GM18507 (cell line): ENCODE results near the gene PRDM11.

Experiments
- DNase-seq: peaks from one replicate; pipeline ENCODE4 v3.0.0; 2011; ENCODE audit warnings: low read depth; ENCODE audit not compliant: insufficient read length; ENCODE audit errors: extremely low spot score
- FAIRE-seq: peaks from 2 replicates; lab custom pipeline; 2011; peaks lifted over from hg19 to GRCh38; lab: Jason Lieb, UNC

The PRDM11 gene

DNA sequence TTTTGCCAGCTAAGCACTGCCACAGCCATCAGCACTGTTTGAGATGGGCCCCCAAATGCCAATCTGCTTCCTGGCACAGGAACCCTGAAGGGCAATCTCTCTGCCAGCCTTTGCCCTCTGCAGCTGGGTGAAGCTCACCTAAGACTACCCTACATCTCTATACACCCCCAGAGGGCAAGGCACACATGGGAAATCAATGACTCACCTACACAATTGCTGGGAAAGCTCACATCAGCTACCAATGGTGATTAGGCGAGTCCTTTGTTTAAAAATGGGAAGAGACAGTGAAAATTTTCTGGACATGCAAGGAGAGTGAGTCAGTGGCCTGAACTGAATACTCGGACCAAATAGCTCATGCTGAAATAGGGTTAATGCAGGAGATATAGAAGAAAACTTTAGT is 12.6 kb upstream of the PRDM11 start:
- DNase-seq = no peak
- FAIRE-seq = no peak

DNA sequence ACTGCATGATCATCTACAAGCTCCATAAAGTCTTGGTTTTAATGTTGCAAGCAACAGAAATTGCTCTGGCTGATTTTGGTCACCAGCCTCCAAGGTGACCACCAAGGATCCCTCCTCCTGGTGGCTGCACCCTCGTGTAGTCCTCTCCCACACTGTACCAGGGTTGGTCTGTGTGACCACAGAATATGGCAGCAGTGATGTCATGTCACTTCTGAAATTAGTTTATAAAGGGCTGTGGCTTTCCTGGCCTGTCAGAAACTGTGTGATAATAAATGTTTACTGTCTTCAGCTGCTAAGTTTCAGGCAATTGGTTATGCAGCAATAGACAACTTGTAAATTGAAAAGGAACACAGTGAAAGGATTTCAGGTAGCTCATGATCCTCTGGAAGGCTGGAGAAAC is 5.3 kb upstream of the PRDM11 start:
- FAIRE-seq (no peak), DNase-seq (no peak)

DNA sequence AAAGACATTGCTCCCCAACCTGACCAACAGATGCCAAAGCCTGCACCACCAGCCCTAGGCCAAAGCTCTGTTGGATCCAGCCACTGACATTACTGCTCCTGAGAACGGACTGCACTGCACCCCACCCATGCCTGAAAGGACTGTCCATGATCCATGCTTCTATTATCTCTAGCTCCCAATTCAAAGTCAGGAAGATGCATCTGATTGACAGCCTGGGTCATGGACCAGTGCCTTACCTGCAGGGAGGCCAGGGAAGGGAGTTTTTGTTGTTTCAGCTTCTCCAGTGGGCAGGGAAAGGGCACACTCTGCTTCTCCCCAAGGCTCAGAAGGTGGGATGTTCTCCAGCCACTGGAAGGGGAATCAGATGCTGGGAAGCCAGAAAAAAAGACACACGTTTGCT is 4.8 kb upstream of the PRDM11 start:
- no peak for FAIRE-seq
- DNase-seq = no peak

DNA sequence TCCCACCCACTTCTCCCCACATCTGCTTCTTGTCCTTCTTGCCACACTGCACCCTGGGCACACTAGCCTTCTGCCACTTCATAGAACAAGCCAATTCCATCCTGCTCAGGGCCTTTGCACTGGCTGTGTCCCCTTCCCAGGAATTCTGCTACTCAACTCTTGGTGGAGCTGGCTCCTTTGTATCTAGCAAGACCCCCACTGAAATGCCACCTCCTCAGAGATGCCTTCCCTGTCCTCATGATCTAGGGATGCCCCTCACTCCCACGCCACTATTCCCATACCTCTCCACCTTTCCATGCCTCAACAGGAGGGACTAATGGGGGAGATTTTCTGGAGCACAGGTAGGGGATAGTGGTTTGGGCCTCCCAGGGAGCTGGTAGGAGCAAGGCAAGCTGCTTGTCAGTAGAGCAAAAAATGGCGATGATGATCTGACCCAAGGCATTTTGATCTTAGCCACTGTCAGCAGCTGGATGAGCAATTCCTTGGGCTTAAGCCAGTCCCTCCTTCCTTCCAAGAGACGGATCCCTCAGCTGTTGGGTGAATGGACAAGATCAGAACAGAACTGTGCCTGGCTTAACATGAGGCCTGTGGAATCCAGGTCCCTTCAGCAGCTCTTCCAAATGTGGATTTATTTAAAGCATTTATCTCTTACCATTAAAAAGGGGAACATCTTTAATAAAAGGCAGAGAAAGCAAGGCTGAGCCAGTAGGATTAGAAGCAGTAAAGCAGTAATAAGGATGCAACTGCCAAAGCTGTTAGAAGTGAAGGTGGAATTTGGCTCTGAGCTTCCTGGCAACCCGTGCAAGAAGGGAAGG is 4.0 kb upstream of the PRDM11 start:
- no peak for FAIRE-seq
- DNase-seq = no peak

DNA sequence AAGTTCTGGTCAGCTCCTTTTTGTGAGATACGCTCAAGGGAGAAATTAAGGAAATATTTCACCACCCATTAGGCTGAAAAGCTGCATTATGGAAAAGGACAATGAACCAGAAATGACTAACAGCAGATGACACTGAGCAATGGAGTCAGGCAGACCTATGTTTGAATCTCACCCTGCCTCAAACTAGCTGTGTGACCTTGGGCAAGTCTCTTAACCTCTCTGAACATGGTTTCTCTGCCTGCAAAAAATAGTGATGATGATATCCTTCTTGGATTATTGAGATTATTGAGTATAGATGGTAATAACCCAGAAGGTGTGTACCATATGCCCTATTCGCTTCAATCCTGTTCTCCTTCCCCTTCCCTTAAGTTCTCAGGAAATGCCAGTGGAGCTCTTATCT is 2.9 kb upstream of the PRDM11 start:
- DNase-seq (no peak), FAIRE-seq (no peak)

DNA sequence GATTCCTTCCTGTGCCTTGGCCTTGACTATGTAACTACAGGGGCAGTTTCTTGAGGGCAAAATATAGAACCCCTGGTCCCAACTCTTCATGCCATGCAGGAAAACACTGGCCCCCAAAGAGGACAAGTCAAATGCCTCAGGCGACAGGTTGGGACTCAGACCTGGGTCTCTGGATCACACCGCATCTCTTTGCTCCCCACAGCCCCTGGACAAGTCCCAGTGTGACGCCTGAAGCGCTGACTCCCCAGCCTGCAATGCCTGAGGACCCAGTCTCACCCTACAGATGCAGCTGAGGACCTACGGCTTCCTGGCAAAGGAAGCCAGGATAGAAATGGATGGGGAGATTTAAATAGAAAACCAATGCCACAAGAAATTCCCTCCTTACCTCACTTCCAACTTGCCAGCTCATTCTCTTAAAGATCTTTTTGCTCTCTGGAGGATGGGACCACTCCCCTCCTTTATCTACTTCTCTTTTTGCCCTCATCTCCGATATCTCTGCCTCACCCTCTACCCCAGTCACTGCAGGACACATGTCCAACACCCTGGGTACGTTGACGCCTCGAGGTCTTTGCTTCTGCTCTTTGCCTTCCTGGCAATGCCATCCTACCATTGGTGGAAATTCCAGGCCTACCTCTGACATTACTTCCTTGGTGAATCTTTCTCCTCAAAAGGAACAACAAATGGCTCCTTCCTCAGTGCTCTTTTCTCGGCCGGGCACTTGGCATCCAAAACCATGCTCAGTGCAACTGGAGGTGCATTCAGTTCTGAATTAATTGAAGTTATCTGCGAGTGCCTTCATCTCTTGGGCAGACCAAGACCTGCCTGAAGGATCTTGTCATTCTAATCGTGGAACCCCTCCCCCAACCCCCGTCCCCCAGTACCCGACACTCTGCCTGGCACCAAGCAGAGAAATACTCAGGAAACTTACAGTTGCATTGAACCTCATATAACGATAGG is 2.0 kb upstream of the PRDM11 start:
- DNase-seq = no peak
- FAIRE-seq = no peak

DNA sequence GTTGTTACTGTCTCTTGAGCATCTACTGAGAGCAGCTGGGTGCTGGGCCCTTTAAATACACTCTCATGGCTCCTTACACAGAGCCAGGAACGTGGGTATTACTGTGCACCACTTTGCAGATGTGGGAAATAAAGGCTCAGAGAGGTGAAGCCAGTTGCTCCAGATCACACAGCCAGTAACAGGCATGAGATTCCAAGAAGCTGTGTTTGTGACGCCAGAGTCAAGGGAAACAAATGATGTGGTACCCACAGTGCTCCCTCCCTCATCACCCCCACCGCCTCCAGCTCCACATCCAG is 1.4 kb upstream of the PRDM11 start:
- no peak for FAIRE-seq
- no peak for DNase-seq

DNA sequence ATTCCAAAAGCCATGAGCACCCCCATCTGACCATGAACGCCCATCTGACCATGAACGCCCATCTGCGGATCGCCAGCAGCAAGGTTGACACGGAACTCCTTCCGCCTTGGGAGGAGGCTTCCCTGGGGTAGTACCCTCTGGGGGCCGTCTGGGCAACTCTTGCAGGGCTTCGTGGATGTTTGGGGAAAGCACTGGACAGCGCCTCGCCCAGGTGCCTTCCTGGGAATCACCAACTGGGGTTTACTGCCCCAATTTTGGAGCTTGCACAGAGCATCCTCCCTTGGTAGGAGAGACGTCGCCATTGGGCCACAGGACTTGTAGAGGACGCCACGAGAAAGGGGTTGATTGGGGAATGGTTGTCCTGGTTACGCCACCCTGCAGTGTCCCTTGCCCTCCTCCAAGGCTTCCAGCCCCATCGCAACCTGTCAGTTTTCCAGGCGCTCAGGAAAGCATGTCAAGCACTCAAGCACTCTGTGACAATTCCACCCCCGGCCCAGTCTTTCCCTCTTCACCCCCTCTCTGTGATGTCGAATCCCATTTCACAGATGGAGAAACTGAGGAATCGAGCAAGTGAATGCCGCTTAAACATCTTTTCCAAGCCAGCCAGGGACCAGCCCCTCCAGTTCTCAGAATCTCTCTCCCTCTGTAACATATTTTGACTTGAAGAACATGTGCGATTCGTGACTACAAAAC is 914 bp upstream of the PRDM11 start:
- FAIRE-seq (no peak), DNase-seq (no peak)

DNA sequence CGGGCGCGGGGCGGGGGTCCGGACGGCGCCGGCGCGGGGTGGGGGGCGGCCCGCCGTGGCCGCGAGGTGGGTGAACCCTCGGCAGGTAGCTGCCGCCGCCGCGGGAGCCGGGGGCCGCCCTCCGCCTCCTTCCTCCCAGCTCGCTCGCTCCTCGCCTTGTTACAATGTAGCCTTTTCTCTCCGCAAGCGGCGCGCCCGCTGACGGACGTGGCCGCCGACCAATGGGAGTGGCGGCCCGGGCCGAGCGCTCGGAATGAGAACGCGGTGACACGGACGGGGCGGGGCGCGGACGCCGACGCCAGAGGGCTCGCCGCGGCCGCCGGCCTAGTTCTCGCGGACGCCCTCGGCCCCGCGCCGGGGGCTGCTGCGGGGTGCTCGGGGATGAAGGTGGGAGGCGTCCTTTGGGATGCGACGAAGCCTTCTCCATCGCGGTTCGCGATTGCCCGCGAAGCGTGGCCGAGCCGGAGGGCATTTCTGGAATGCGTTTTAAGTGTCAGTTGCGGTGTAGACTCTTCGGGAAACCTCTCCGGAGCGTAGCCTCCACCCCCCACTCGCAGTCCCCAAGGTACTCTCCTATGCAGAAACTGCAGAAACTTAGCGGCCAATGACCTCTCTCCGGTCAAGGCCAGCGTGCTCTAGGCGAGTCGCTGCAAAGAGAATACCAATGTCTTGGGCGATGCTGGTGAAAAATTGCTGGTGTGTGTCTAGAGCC is 734 bp downstream of the PRDM11 start:
- FAIRE-seq = peak; percentile 88
- DNase-seq = peak; percentile 99

DNA sequence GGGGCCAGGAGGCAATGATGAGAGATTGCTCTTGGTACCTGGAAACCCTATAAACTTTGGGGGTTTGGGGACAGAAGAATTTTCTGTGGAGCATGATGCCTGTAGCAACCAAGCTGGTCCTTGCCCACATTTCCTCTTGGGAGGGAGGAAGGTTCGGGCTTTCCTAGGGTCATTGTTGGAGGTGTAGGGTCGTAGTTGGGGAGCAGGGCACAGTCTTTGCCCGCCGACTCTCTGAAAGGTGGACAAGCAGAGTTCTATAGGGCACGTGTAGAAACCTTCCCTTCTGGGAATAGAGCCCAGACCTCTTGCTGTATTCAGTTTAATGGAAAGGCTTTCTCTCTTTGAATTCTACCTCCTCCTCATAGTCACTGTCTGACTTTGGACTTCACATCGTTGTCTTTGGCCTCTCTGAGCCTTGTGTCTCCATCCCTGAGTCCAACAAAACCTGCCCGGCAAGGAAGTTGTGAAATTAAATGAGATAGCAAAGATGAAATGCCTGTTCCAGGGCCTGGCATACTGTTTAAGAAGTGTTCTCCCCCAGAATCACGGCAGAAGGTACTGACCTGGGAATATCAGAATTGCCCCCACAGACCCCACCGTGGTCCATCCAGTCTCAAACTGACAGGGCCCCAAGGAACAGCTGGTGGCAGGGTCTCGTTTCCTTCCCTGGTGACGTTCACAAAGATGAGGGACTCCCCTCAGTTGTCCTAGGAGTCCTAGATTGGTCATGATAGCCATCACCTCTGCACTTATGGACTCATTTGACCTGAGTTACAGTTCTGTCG is 1.6 kb downstream of the PRDM11 start:
- DNase-seq (no peak), FAIRE-seq (no peak)

DNA sequence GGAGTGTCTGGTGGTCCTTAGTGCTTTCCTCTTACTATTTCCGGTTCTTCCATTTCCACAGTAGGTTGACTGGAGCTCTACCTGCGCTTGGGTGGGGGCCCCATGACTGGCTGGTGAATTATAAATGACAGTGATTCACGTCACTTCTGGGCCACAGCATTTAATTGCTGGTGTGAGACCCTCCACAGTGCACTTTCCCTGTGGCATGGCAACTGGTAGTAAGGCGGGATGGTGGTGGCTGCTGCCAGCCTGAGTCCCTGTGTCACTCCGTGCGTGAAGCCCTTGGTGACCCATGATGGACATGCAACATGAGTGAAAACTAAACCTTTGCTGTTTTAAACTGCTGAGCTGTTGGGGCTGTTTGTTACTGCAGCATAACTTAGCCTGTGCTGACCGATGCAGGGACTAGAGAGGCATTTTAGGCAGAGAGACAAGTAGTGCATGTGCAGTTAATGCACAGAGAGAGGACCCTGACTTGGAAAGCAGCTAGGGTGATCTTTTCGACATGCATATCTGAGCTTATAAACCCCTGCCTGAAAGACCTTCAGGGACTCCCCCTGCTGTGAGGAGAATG is 3.1 kb downstream of the PRDM11 start:
- no peak for FAIRE-seq
- no peak for DNase-seq

DNA sequence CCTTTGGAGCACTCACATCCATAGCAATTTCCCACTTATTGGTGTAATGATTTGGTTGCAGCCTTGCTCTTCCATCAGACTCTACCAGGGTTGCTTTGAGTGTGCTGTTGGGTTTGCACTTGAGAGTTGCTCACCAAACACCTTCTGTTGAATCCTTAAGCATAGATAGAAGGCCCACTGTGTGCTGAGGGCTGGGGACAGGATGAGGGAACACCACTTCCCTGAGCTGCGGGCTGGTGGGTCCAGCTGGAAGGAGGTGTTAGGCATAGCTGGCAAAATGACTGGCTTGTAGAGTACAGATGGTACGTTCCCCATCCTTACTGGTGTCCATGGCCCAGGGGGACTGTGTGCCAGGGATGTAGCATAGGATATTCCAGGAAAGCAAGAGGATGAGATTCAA is 3.9 kb downstream of the PRDM11 start:
- DNase-seq (no peak), FAIRE-seq (no peak)

DNA sequence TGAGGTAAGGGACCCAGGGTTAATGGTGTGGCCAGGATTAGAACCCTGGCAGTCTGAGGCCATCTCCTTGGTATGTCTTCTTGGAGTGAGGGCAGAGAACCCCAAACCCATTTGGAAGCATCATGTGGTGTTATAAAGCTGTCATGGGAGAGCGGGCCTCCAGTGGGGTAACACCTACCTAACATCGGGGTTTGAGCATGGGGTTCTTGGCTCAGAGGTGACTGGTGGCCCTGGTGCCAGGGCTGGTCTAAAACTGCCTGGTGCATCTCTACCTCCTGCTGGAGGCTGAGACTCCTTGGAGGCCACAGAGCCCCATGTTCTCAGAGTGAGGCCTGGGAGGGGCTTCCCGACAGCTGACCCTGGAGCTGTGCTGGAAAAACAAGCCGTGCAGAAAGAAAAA is 4.5 kb downstream of the PRDM11 start:
- no peak for DNase-seq
- FAIRE-seq = no peak

DNA sequence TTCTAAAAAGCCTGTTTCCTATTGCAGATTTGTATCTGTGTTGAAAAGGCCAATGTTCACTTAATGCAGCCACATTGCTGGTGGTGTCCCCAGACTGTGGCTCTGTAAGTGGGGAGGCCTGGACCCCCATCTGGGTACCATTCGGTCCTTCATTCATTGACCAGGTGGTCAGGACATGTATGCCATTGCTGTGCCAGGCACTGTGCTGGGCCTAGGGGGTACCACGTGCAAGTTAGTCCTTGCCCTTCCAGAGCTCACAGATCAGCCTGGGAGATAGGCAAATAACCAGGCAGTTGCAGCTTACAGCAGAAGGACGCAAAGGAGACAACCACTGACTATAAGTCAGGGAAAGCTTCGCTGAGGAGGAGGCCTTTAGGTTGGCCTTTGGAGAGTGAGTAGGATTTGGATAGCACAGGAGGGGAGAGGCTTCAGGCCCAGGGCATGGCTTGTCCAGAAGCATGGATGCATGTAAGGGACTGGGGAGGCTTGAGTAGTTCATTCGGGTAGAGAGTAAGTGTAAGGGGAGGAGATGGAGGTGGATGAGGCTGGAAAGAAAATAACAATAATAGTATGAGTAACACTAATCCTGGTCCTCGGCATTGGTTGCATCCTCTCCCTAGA is 5.0 kb downstream of the PRDM11 start:
- no peak for FAIRE-seq
- no peak for DNase-seq

DNA sequence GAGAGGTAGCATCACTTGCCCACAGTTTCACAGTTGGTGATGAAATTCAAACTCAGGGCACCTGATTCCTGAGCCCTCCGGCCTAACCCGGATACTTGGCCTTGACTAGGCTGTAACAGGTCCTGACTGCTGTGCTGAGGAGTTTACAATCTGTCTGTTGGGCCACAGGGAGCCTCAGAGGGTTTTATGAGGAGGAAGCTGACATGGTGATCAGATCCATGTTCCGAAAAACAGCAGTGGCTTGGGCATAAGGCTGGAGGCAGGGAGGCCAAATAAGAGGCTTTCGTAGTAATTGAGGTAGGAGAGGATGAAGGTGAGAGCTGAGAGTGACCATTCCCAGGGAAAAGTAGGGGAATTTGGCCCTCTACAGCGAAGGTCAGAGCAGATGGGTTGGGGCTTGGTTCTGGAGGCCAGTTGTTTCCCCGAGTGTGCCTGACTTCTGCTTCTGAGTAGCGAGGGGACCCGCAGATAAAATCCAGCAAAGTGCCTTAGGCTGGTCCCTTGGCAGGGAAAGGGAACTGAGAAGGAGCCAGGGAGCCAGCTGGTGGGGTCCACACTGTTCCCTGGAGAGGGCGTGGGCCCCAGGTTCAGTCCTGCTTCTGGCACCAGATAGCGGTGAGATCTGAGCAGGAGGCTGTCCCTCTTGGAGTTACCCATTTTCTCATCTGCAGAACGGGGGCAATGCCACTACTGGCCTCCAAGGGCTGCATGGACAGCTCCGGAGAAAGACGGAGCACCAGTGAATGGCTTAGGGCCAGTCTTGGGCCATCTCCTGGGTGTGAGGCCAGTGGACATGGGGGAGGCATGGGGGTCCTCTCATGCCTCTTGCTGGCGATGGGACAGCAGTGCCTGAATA is 6.5 kb downstream of the PRDM11 start:
- no peak for DNase-seq
- FAIRE-seq = no peak

DNA sequence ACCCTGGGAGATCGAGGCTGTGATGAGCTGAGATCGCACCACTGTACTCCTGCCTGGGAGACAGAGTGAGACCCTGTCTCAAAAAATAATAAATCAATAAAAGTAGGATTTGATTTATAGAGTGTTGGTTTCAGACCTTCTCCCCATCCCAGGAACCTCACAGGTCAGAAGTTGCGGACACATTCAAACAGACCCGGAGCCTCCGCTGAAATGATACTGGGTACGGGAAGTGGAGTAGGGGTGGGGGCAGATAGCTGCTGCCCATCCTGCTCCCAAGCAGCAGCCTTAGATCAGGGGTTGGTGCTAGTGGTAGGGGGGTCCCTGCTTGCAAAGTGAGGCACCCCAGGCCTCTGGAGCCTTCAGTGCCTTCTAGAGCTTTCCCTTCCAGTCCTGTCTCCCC is 7.8 kb downstream of the PRDM11 start:
- DNase-seq (no peak), FAIRE-seq (no peak)

DNA sequence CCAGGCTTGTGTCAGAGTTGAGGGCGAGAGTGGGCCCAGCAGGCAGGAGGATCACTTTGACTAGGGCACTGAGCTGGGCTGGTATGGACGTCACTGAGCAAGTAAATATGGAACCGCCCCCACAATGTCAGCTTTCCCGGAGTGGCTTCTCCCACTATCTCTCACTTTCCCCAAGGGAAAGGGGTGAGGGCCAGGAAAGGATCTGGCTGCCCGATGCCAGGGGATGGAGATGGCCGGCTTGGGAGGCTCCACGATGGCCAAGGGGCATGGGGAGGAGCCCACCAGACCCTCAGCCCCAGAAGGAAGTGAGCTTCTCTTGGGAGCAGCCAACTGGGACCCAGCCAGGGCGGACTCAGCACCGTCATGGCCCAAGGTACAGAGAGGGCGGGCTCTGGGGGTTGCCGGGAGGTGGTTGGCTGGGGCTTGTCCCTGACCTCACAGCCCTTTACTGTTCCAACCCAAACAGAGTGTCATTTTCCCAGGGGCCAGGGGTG is 8.7 kb downstream of the PRDM11 start:
- FAIRE-seq (no peak), DNase-seq (no peak)
